ENCODE results near the gene ITFG2.

ITFG2 gene

GRCh38 chr12:2795291-2796186 lies 16.9 kb upstream of the ITFG2 start:
- DNase-seq = peak; percentile 58

GRCh38 chr12:2796187-2796666 lies 16.2 kb upstream of the ITFG2 start:
- DNase-seq = peak; percentile 49

GRCh38 chr12:2797721-2798418 lies 14.6 kb upstream of the ITFG2 start:
- no peak for DNase-seq

- no peak for DNase-seq
These were observed 12.4 kb upstream of the ITFG2 start for GRCh38 chr12:2800046-2800570.

- no peak for DNase-seq
These were observed 11.3 kb upstream of the ITFG2 start for GRCh38 chr12:2801044-2801783.

GRCh38 chr12:2803635-2804392 lies 8.7 kb upstream of the ITFG2 start:
- DNase-seq = no peak

GRCh38 chr12:2804393-2805142 lies 7.9 kb upstream of the ITFG2 start:
- no peak for DNase-seq

GRCh38 chr12:2805143-2805520 lies 7.3 kb upstream of the ITFG2 start:
- DNase-seq = no peak

- DNase-seq = no peak
These were observed 5.8 kb upstream of the ITFG2 start for GRCh38 chr12:2806700-2807099.

GRCh38 chr12:2811801-2812200 lies 667 bp upstream of the ITFG2 start:
- DNase-seq = no peak

- DNase-seq = peak; percentile 58
These were observed 1.0 kb downstream of the ITFG2 start for GRCh38 chr12:2813214-2814185.

GRCh38 chr12:2819810-2820209 lies 7.3 kb downstream of the ITFG2 start:
- DNase-seq = no peak

- no peak for DNase-seq
These were observed 8.0 kb downstream of the ITFG2 start for GRCh38 chr12:2820432-2820831.

GRCh38 chr12:2823483-2823882 lies 11.0 kb downstream of the ITFG2 start:
- no peak for DNase-seq

GRCh38 chr12:2824541-2824940 lies 12.1 kb downstream of the ITFG2 start:
- no peak for DNase-seq

- DNase-seq = no peak
These were observed 12.7 kb downstream of the ITFG2 start for GRCh38 chr12:2825132-2825531.

- DNase-seq = no peak
These were observed 13.6 kb downstream of the ITFG2 start for GRCh38 chr12:2826036-2826435.

GRCh38 chr12:2826721-2827515 lies 14.4 kb downstream of the ITFG2 start:
- no peak for DNase-seq

GRCh38 chr12:2829275-2829674 lies 16.8 kb downstream of the ITFG2 start:
- DNase-seq = no peak
